PC-3 (cell line): ENCODE results near the gene CRYBG3. TPM values are rescaled to one million over a fixed set of nuclear protein-coding genes. Genes with fewer than 3 reads are reported as not detected.

Experiments used
- ATAC-seq: fragments of 200-7000 bp; cut with Tn5 transposase; 2 replicates; pipeline ENCODE4 v1.9.1; 2020; ENCODE audit warnings: mild to moderate bottlenecking, moderate library complexity
- BruUV-seq: library from RNA; stranded (reverse); fragments of 400-500 nt; replicated peaks from 2 replicates; lab custom pipeline; 2021; lab: Mats Ljungman, UMichigan
- CTCF ChIA-PET: fragments of 300-600 bp; sonication (Branson Sonifier 250); formaldehyde crosslinking; loops from one replicate; lab custom pipeline; 2022; ENCODE audit warnings: antibody characterized with exemption; lab: Charles Lee
- POLR2A ChIA-PET: fragments of 300-600 bp; sonication (Branson Sonifier 250); formaldehyde crosslinking; loops from one replicate; lab custom pipeline; 2022; ENCODE audit warnings: antibody characterized with exemption; ENCODE audit not compliant: unreplicated experiment; lab: Charles Lee
- DNase-seq: peaks from one replicate; pipeline ENCODE4 v3.0.0-alpha.2; 2015
- H2AFZ ChIP-seq: fragments of 300-600 bp; sonication (generic); 2 replicates; pipeline ENCODE4 v1.6.0; 2016; ENCODE audit warnings: antibody characterized with exemption, low read length
- H3F3A ChIP-seq: fragments of 300-600 bp; sonication (generic); one replicate; pipeline ENCODE4 v1.6.0; 2017; ENCODE audit warnings: antibody characterized with exemption, low read length, control low read depth, mild to moderate bottlenecking; ENCODE audit not compliant: unreplicated experiment
- H3K27ac ChIP-seq: fragments of 300-600 bp; sonication (generic); 2 replicates; pipeline ENCODE4 v1.5.1; 2016; ENCODE audit warnings: mild to moderate bottlenecking, low read length
- H3K27me3 ChIP-seq: fragments of 300-600 bp; sonication (generic); 2 replicates; pipeline ENCODE4 v1.6.1; 2016; ENCODE audit warnings: low read length, mixed read lengths
- H3K36me3 ChIP-seq: fragments of 300-600 bp; sonication (generic); 2 replicates; pipeline ENCODE4 v1.6.1; 2016; ENCODE audit warnings: low read depth, mixed run types, low read length, mixed read lengths
- H3K4me1 ChIP-seq: fragments of 300-600 bp; sonication (generic); 2 replicates; pipeline ENCODE4 v1.5.1; 2016; ENCODE audit warnings: low read length; ENCODE audit not compliant: insufficient read depth
- H3K4me2 ChIP-seq: fragments of 300-600 bp; sonication (generic); 2 replicates; pipeline ENCODE4 v1.6.0; 2016; ENCODE audit warnings: low read length
- H3K4me3 ChIP-seq: fragments of 300-600 bp; sonication (generic); 2 replicates; pipeline ENCODE4 v1.5.1; 2016; ENCODE audit warnings: mild to moderate bottlenecking, low read length, mixed read lengths
- H3K79me2 ChIP-seq: fragments of 300-600 bp; sonication (generic); 2 replicates; pipeline ENCODE4 v1.6.1; 2017; ENCODE audit warnings: low read length, mixed read lengths
- H3K9ac ChIP-seq: fragments of 300-600 bp; sonication (generic); 2 replicates; pipeline ENCODE4 v1.6.0; 2016; ENCODE audit warnings: mild to moderate bottlenecking, low read length
- H3K9me2 ChIP-seq: fragments of 300-600 bp; sonication (generic); replicated peaks from 2 replicates; pipeline ENCODE4 v1.6.1; 2016; ENCODE audit warnings: mixed run types, low read length, mixed read lengths
- H3K9me3 ChIP-seq: fragments of 300-600 bp; sonication (generic); 2 replicates; pipeline ENCODE4 v1.6.1; 2016; ENCODE audit warnings: low read length, mixed read lengths
- H4K20me1 ChIP-seq: fragments of 300-600 bp; sonication (generic); 2 replicates; pipeline ENCODE4 v1.6.1; 2016; ENCODE audit warnings: low read length, mixed read lengths
- CTCF ChIP-seq: fragments of 300-600 bp; sonication (generic); conservative IDR thresholded peaks from 2 replicates; pipeline ENCODE4 v1.5.1; 2017; ENCODE audit warnings: antibody characterized with exemption, low read depth, mild to moderate bottlenecking, low read length
- EZH2 ChIP-seq: fragments of 300-600 bp; sonication (generic); IDR thresholded peaks from one replicate; pipeline ENCODE4 v1.6.1; 2017; ENCODE audit warnings: antibody characterized with exemption, mild to moderate bottlenecking, low read length; ENCODE audit not compliant: unreplicated experiment
- EZH2phosphoT487 ChIP-seq: fragments of 300-600 bp; sonication (generic); IDR thresholded peaks from 2 replicates; pipeline ENCODE4 v1.6.1; 2018; ENCODE audit warnings: mild to moderate bottlenecking, antibody characterized with exemption, low read length, borderline replicate concordance
- intact Hi-C: fragments of 100-400 bp; cut with micrococcal nuclease; formaldehyde crosslinking; loops from 2 replicates; pipeline ENCODE4 v1.9.0; 2023
- total RNA-seq: library from RNA; depleted of rRNA; stranded (reverse); fragments of >200 nt; gene quantifications from 2 replicates; pipeline ENCODE4 v1.2.3, GENCODE V29; 2014

CRYBG3 gene
- total RNA-seq, 1 experiment from 2014 or later, result 11.4 TPM

GRCh38 chr3:97892852-97893251 lies 71.0 kb downstream of the CRYBG3 start:
- no peaks in the 10 kb centered on the region for H3K4me1 ChIP-seq
- no peaks in the 10 kb centered on the region for H3K79me2 ChIP-seq
- intact Hi-C loops, result no loop called here
- H3K9me2 ChIP-seq, result no peaks in the 10 kb centered on the region
- H3K9ac ChIP-seq, result no peak overlapping the region
- BruUV-seq, result no TSS peak
- H3K9me3 ChIP-seq, result no peaks in the 10 kb centered on the region
- no peaks in the 10 kb centered on the region for H4K20me1 ChIP-seq
- TF ChIP-seq EZH2 (no peak), CTCF (no peak), EZH2phosphoT487 (no peak)
- ChIA-PET POLR2A (no interaction called here), CTCF (no interaction called here)
- ATAC-seq, result no peak
- H2AFZ ChIP-seq, result no peak overlapping the region
- no peak overlapping the region for H3K4me2 ChIP-seq
- no peak overlapping the region for H3K4me3 ChIP-seq
- H3K27me3 ChIP-seq, result no peaks in the 10 kb centered on the region
- no peak for DNase-seq
- H3K36me3 ChIP-seq, result 0 out of 2 replicates have a peak, but pooled peaks cover 3% of the 10 kb centered on the region
- no peak overlapping the region for H3K27ac ChIP-seq
- H3F3A ChIP-seq, result no peaks in the 10 kb centered on the region

GRCh38 chr3:97895216-97895615 lies 73.4 kb downstream of the CRYBG3 start:
- BruUV-seq, result no TSS peak
- Histone ChIP-seq H3K4me1 (no peaks in the 10 kb centered on the region), H3K4me3 (no peak overlapping the region), H3K9me2 (no peaks in the 10 kb centered on the region), H3K27me3 (no peaks in the 10 kb centered on the region), H3K79me2 (no peaks in the 10 kb centered on the region), H3K9ac (no peak overlapping the region), H3K4me2 (no peak overlapping the region), H3F3A (no peaks in the 10 kb centered on the region), H3K27ac (no peak overlapping the region), H4K20me1 (no peaks in the 10 kb centered on the region), H3K36me3 (no peaks in the 10 kb centered on the region), H2AFZ (no peak overlapping the region), H3K9me3 (no peaks in the 10 kb centered on the region)
- no peak for DNase-seq
- intact Hi-C loops, result no loop called here
- no peak for ATAC-seq
- ChIA-PET POLR2A (no interaction called here), CTCF (interaction anchor here (0.6 kb wide), 1 partner anchor 103 kb away, joined by 3 read pairs; no protein-coding TSS in a partner anchor)
- no peak for TF ChIP-seq CTCF
- no peak for TF ChIP-seq EZH2phosphoT487
- no peak for TF ChIP-seq EZH2

- intact Hi-C loops, result no loop called here
- ATAC-seq (no peak), DNase-seq (no peak)
- Histone ChIP-seq H3K36me3 (0 out of 2 replicates have a peak, but pooled peaks cover 4% of the 10 kb centered on the region), H2AFZ (no peak overlapping the region), H3K79me2 (no peaks in the 10 kb centered on the region), H3K27ac (no peak overlapping the region), H3K9me2 (no peaks in the 10 kb centered on the region), H3F3A (no peaks in the 10 kb centered on the region), H3K4me2 (no peak overlapping the region), H3K4me1 (no peaks in the 10 kb centered on the region), H3K9me3 (no peaks in the 10 kb centered on the region), H4K20me1 (no peaks in the 10 kb centered on the region), H3K4me3 (no peak overlapping the region), H3K27me3 (no peaks in the 10 kb centered on the region), H3K9ac (no peak overlapping the region)
- ChIA-PET POLR2A (no interaction called here), CTCF (no interaction called here)
- no TSS peak for BruUV-seq
- TF ChIP-seq CTCF, result no peak
- no peak for TF ChIP-seq EZH2phosphoT487
- TF ChIP-seq EZH2, result no peak
Measured at GRCh38 chr3:97896129-97896528, 74.3 kb downstream of the CRYBG3 start.
